CD4-positive, alpha-beta T cell treated with Interleukin-2 at 100 ng/mL for 4 hours (primary cell): ENCODE data around the gene PRKCE.
A peak's percentile ranks its signal among the peaks of the same experiment; 100 is the strongest.

ENCODE experiments used
- DNase-seq: peaks from one replicate; pipeline ENCODE4 v3.0.0-alpha.2; 2020; ENCODE audit warnings: low spot score

PRKCE gene

GRCh38 chr2:45631955-45632354, 19.5 kb upstream of the PRKCE start:
- no peak for DNase-seq

DNA sequence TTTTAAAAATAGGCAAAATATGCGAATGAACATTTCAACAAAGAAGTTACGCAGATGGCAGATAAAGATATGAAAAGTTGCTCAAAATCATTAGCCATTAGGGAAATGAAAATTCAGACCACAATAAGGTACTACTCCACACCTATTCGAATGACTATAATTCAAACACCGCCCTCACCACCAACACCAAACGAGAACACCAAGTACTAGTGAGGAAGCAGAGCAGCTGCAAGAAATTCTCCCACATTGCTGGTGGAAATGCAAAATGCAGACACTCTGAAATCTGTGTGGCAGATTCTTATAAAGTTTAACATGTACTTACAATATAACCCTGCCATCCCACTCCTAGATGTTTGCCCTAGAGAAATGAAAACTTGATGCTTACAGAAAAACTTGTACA, 17.3 kb upstream of the PRKCE start:
- no peak for DNase-seq

GRCh38 chr2:45636008-45636407, 15.5 kb upstream of the PRKCE start:
- DNase-seq: no peak

GRCh38 chr2:45637440-45637839, 14.0 kb upstream of the PRKCE start:
- no peak for DNase-seq

- no peak for DNase-seq
Measured at GRCh38 chr2:45640576-45640975, 10.9 kb upstream of the PRKCE start.

GRCh38 chr2:45643095-45643494, 8.4 kb upstream of the PRKCE start:
- no peak for DNase-seq

DNA sequence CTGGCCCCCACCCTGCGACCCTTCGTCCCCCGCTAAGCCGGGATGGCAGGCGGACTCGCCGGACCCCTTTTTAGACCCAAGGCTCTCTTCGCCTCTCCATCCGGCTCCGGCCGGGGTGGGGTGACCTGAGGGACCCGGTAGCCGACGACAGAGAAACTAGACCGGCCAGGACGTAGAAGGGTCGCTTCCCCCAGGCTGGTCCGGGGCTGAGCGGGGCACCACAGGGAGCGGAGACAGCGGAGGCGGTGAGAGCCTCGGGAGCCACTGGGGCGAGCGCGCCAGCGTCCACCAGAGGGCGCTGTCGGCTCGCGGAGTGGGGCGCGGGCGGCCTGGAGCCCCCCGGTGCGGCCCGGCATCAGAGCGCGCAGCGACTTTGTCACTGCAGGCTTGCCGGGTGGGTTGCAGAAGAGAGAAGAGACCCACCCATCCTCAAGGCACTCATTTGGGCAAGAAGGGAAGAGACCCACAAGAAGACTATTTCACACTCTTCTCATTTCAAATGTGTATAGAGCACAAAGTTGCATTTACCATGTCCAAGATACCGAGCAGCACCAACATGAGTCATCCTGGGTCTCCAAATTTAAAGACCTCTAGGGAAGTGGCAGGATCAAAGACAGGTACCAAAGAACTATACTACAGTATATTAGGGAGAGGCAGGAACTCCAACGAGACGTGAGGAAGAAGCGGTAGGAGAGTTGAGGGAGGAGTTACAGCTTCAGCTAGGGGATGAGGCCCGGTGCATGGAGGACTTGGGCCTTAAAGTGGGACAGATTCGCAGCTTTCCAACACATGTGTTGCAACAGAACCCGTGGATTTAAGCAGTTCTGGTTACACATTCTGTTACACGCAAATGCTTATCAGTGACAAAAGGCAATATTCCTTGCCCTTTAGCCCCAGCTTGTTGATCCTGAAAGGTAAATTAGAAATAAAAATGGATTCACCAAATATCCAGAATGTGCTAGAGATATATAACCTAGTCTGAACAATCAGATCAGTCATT, 7.6 kb upstream of the PRKCE start:
- DNase-seq: peak; percentile 70

DNA sequence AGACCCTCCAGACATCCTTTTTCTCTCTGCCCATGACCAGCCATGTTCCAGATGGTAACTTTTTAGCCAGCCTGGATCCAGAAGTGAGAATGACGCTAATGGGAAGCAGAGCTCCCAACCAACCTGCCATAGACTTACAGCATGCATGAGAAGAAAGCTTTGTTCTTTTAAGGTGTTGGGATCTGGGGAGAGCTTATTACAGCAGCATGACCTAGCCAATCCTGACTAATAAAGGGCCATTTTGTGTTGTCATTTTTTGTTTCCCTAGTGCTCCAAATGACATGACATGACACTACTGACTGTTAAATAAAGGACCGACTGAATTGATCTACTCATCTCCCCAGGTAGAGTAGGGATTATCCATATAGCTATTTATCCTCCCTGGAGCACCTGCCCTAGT, 5.2 kb upstream of the PRKCE start:
- no peak for DNase-seq

- DNase-seq: no peak
Measured at GRCh38 chr2:45647356-45647755, 4.1 kb upstream of the PRKCE start.

- DNase-seq: no peak
Measured at GRCh38 chr2:45647986-45648520, 3.4 kb upstream of the PRKCE start.

GRCh38 chr2:45648636-45649035, 2.8 kb upstream of the PRKCE start:
- DNase-seq: no peak

- no peak for DNase-seq
Measured at GRCh38 chr2:45649462-45649857, 2.0 kb upstream of the PRKCE start.

- DNase-seq: peak; percentile 42
Measured at GRCh38 chr2:45649858-45650811, 1.3 kb upstream of the PRKCE start.

- peak; percentile 97 for DNase-seq
Measured at GRCh38 chr2:45650851-45651414, 542 bp upstream of the PRKCE start.

- peak; percentile 5 for DNase-seq
Measured at GRCh38 chr2:45652090-45653031, 886 bp downstream of the PRKCE start.

DNA sequence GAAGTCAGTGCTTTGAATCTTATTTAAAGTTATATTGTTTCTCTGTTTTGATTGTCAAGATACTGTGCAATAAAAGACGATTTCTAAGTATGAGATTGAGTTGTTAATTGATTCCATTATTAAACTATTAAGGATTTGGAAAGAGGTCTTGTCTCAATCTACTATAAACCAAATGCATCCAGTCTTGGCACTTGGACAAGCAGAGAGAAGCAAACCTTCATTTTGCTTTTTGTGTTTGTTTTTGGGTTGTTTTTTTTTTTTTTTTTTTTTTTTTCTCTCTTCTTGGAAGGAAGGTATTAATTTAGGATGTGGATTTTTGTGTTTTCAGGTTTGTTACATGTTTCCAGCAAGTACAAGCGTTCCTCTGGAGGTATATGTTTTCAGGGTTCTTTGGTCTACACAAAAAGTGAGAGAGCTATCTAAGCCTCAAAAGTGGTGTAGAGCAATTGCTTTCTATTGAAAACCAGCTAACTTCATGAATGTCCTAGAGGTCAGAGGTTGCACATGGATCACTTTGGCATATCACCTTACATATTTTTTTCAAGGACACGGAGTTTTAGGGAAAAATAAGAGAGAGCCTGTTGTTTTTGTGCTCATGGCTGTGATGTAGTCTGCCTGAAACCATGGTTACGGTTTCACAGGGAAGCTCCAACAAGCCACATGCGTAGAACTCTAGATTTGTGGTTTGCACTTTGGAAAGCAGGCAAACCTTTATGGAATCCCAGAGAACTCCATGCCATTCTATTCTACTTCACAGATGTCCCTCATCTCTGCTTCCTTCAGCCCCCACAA, 1.8 kb downstream of the PRKCE start:
- DNase-seq: no peak

GRCh38 chr2:45654250-45654649, 2.8 kb downstream of the PRKCE start:
- DNase-seq: no peak

GRCh38 chr2:45661828-45662227, 10.4 kb downstream of the PRKCE start:
- DNase-seq: no peak

- no peak for DNase-seq
Measured at GRCh38 chr2:45664635-45665261, 13.3 kb downstream of the PRKCE start.

- no peak for DNase-seq
Measured at GRCh38 chr2:45668509-45668908, 17.0 kb downstream of the PRKCE start.
